HCT116 (cell line): ENCODE data around the gene XPNPEP1. TPM values are rescaled to one million over a fixed set of nuclear protein-coding genes. Genes with fewer than 3 reads are reported as not detected.
A peak's percentile ranks its signal among the peaks of the same experiment; 100 is the strongest.

ENCODE experiments used
- ATAC-seq: fragments of 200-7000 bp; cut with Tn5 transposase; 2 replicates; pipeline ENCODE4 v1.9.1; 2020; ENCODE audit warnings: mild to moderate bottlenecking, moderate library complexity
- BruUV-seq: library from RNA; stranded (reverse); fragments of 400-500 nt; replicated peaks from 2 replicates; lab custom pipeline; 2021; lab: Mats Ljungman, UMichigan
- CTCF ChIA-PET: fragments of 300-600 bp; sonication (Branson Sonifier 250); formaldehyde crosslinking; loops from one replicate; lab custom pipeline; 2021; ENCODE audit warnings: antibody characterized with exemption; lab: Charles Lee
- POLR2A ChIA-PET: fragments of 300-600, 350-600 bp; sonication (Branson Sonifier 250); formaldehyde crosslinking; loops from one replicate; lab custom pipeline; 2021; ENCODE audit warnings: antibody characterized with exemption; lab: Charles Lee
- RAD21 ChIA-PET, 2 experiments: fragments of 300-600 bp; sonication (Branson Sonifier 250); formaldehyde crosslinking; loops; one replicate each; lab custom pipeline; 2023; ENCODE audit warnings: low total read pairs in 2 of 2; ENCODE audit not compliant: uncharacterized antibody in 2 of 2, unreplicated experiment in 2 of 2, low non-redundant PET in 1 of 2; lab: Charles Lee
- DNase-seq: peaks from one replicate; pipeline ENCODE4 v3.0.0-alpha.2; 2010; ENCODE audit warnings: low read depth, low spot score
- H2AFZ ChIP-seq: fragments of 200-600 bp; shearing (Covaris generic), sonication (generic); 2 replicates; pipeline ENCODE4 v1.6.1; 2017; ENCODE audit warnings: low read depth, mixed run types, mixed read lengths, antibody characterized with exemption, low read length; ENCODE audit not compliant: poor library complexity, severe bottlenecking
- H3K27ac ChIP-seq: 2 replicates; pipeline ENCODE4 v1.5.1; 2012; ENCODE audit warnings: low read depth, low read length
- H3K27me3 ChIP-seq: fragments of 200-600 bp; sonication (generic); 2 replicates; pipeline ENCODE4 v1.6.1; 2016; ENCODE audit warnings: mixed run types, low read length, mixed read lengths; ENCODE audit not compliant: insufficient read depth
- H3K36me3 ChIP-seq, 2 experiments: fragments of 200-500 bp in 1 of 2; fragments of 200-600 bp in 1 of 2; sonication (Bioruptor generic) in 1 of 2; sonication (generic) in 1 of 2; 2 replicates each; pipeline versions ENCODE4 v1.5.1 to v1.6.1; 2014 to 2016; ENCODE audit warnings: low read length in 2 of 2, inconsistent platforms in 1 of 2, mixed read lengths in 1 of 2, mixed run types in 1 of 2; ENCODE audit not compliant: insufficient read depth in 2 of 2, control insufficient read depth in 1 of 2
- H3K4me1 ChIP-seq, 2 experiments: fragments of 200-600 bp in 1 of 2; sonication (generic) in 1 of 2; 2 replicates each; pipeline versions ENCODE4 v1.5.1 to v1.6.1; 2012 to 2017; ENCODE audit warnings: low read length in 2 of 2, inconsistent platforms in 1 of 2, mild to moderate bottlenecking in 1 of 2, mixed read lengths in 1 of 2, mixed run types in 1 of 2, moderate library complexity in 1 of 2; ENCODE audit not compliant: insufficient read depth in 2 of 2, control insufficient read depth in 1 of 2
- H3K4me2 ChIP-seq: fragments of 200-600 bp; sonication (generic); 2 replicates; pipeline ENCODE4 v1.6.1; 2017; ENCODE audit warnings: mixed run types, low read length, mixed read lengths
- H3K4me3 ChIP-seq, 2 experiments: fragments of 200-600 bp in 1 of 2; sonication (generic) in 1 of 2; replicated peaks in 1 of 2; 2 replicates each; pipeline ENCODE4 v1.5.1; 2011 to 2016; ENCODE audit warnings: low read length in 2 of 2, control low read depth in 1 of 2, low read depth in 1 of 2, mild to moderate bottlenecking in 1 of 2, mixed read lengths in 1 of 2, mixed run types in 1 of 2
- H3K79me2 ChIP-seq: fragments of 200-600 bp; sonication (generic); 2 replicates; pipeline ENCODE4 v1.6.1; 2017; ENCODE audit warnings: mild to moderate bottlenecking, mixed run types, low read length, moderate library complexity, mixed read lengths; ENCODE audit not compliant: insufficient read depth
- H3K9ac ChIP-seq: fragments of 200-600 bp; sonication (generic); 2 replicates; pipeline ENCODE4 v1.6.1; 2016; ENCODE audit warnings: low read length, mixed read lengths
- H3K9me2 ChIP-seq: fragments of 200-600 bp; sonication (generic), shearing (Covaris generic); 2 replicates; pipeline ENCODE4 v1.6.1; 2017; ENCODE audit warnings: mixed run types, mild to moderate bottlenecking, moderate library complexity; ENCODE audit not compliant: insufficient read depth
- H3K9me3 ChIP-seq, 2 experiments: fragments of 200-500 bp in 1 of 2; fragments of 200-600 bp in 1 of 2; sonication (Bioruptor generic) in 1 of 2; sonication (generic) in 1 of 2; 2 replicates each; pipeline ENCODE4 v1.6.1; 2014 to 2017; ENCODE audit warnings: low read length in 2 of 2, mixed read lengths in 2 of 2, inconsistent platforms in 1 of 2, low read depth in 1 of 2, mild to moderate bottlenecking in 1 of 2, mixed run types in 1 of 2, moderate library complexity in 1 of 2; ENCODE audit not compliant: control insufficient read depth in 1 of 2, insufficient read depth in 1 of 2
- H4K20me1 ChIP-seq: fragments of 200-600 bp; sonication (generic), shearing (Covaris generic); 2 replicates; pipeline ENCODE4 v1.6.1; 2017; ENCODE audit warnings: mixed run types, mild to moderate bottlenecking, moderate library complexity; ENCODE audit not compliant: insufficient read depth
- ATF3 ChIP-seq: IDR thresholded peaks from 2 replicates; pipeline ENCODE4 v1.6.1; 2012
- CEBPB ChIP-seq: IDR thresholded peaks from 2 replicates; pipeline ENCODE4 v1.6.1; 2012; ENCODE audit warnings: low read depth
- CTCF ChIP-seq, 3 experiments: fragments of 200-600 bp in 1 of 3; sonication (generic) in 1 of 3; IDR thresholded peaks in 2 of 3; conservative IDR thresholded peaks in 1 of 3; 2 replicates each; pipeline ENCODE4 v1.5.1; 2012 to 2017; ENCODE audit warnings: low read depth in 2 of 3, low read length in 2 of 3, antibody characterized with exemption in 1 of 3, borderline replicate concordance in 1 of 3, control low read depth in 1 of 3, mild to moderate bottlenecking in 1 of 3, mixed read lengths in 1 of 3, mixed run types in 1 of 3, moderate library complexity in 1 of 3; ENCODE audit not compliant: insufficient read depth in 1 of 3
- EGR1 ChIP-seq: IDR thresholded peaks from 2 replicates; pipeline ENCODE4 v1.6.1; 2012; ENCODE audit warnings: low read depth
- ELF1 ChIP-seq: IDR thresholded peaks from 2 replicates; pipeline ENCODE4 v1.6.1; 2012; ENCODE audit warnings: low read depth, borderline replicate concordance
- EZH2 ChIP-seq: fragments of 200-600 bp; sonication (generic); IDR thresholded peaks from 2 replicates; pipeline ENCODE4 v1.6.1; 2017; ENCODE audit warnings: antibody characterized with exemption, mixed run types
- EZH2phosphoT487 ChIP-seq: fragments of 200-600 bp; IDR thresholded peaks from 2 replicates; pipeline ENCODE4 v1.6.1; 2018; ENCODE audit warnings: antibody characterized with exemption, borderline replicate concordance
- FOSL1 ChIP-seq: IDR thresholded peaks from 2 replicates; pipeline ENCODE4 v1.6.1; 2012; ENCODE audit warnings: low read depth
- JUND ChIP-seq: IDR thresholded peaks from 2 replicates; pipeline ENCODE4 v1.6.1; 2012
- MAX ChIP-seq: IDR thresholded peaks from 2 replicates; pipeline ENCODE4 v1.6.1; 2012
- POLR2A ChIP-seq: IDR thresholded peaks from 2 replicates; pipeline ENCODE4 v1.7.0; 2011; ENCODE audit warnings: borderline replicate concordance; ENCODE audit not compliant: insufficient read depth, insufficient read length; ENCODE audit errors: extremely low read depth
- POLR2AphosphoS5 ChIP-seq: IDR thresholded peaks from 2 replicates; pipeline ENCODE4 v1.6.1; 2011; ENCODE audit warnings: mild to moderate bottlenecking, low read depth, low read length, moderate library complexity
- RAD21 ChIP-seq: IDR thresholded peaks from 2 replicates; pipeline ENCODE4 v1.6.1; 2012; ENCODE audit warnings: low read depth, mild to moderate bottlenecking
- SP1 ChIP-seq: IDR thresholded peaks from 2 replicates; pipeline ENCODE4 v1.6.1; 2012; ENCODE audit warnings: low read depth
- SRF ChIP-seq: IDR thresholded peaks from 2 replicates; pipeline ENCODE4 v1.6.1; 2012; ENCODE audit warnings: low read depth
- TCF7L2 ChIP-seq: IDR thresholded peaks from 2 replicates; pipeline ENCODE4 v1.7.0; 2011; ENCODE audit warnings: borderline replicate concordance, inconsistent platforms; ENCODE audit not compliant: insufficient read depth, insufficient read length; ENCODE audit errors: extremely low read depth
- YY1 ChIP-seq: IDR thresholded peaks from 2 replicates; pipeline ENCODE4 v1.6.1; 2011; ENCODE audit warnings: low read length, low read depth, moderate library complexity, mild to moderate bottlenecking; ENCODE audit not compliant: insufficient replicate concordance; ENCODE audit errors: extremely low read depth
- ZFX ChIP-seq: fragments of 450-650 bp; IDR thresholded peaks from 2 replicates; pipeline ENCODE4 v1.6.1; 2017
- intact Hi-C: fragments of 100-400 bp; cut with micrococcal nuclease; formaldehyde crosslinking; loops from 2 replicates; pipeline ENCODE4 v1.10.0; 2022
- total RNA-seq: library from RNA; stranded (reverse); gene quantifications from one replicate; pipeline ENCODE4 v1.2.1, GENCODE V29; 2021; ENCODE audit not compliant: unreplicated experiment

Gene XPNPEP1
- total RNA-seq, 1 experiment from 2014 or later: 87.3 TPM

GRCh38 chr10:109838592-109839244 is 84.6 kb downstream of the XPNPEP1 start:
- H3K27me3 ChIP-seq: peaks cover 23% of the 10 kb centered on the region
- H3K4me2 ChIP-seq: no peak overlapping the region
- no peak overlapping the region for H3K27ac ChIP-seq
- ChIA-PET CTCF (interaction anchor here (0.8 to 0.9 kb wide), 2 partner anchors 13 to 65 kb away, joined by 3 read pairs; no protein-coding TSS in a partner anchor), POLR2A (no interaction called here), RAD21 (no interaction called here)
- TF ChIP-seq JUND (no peak), RAD21 (peak; percentile 26; the same call in 1 of the 2 replicates), SRF (no peak), SP1 (no peak), CTCF (IDR thresholded peaks at IDR 0.05 in 2 of 3, conservative IDR thresholded peaks at IDR 0.05 in 1 of 3; ENCODE audit: borderline replicate concordance in 1 of 3, insufficient read depth in 1 of 3, low read depth in 2 of 3, low read length in 2 of 3) (peak in 2 of 3 experiments; percentile 29 to 42; a peak in 2 of 6 replicates), CEBPB (no peak)
- H3K9ac ChIP-seq: no peak overlapping the region
- H2AFZ ChIP-seq: no peak overlapping the region
- no TSS peak for BruUV-seq
- H3K79me2 ChIP-seq: no peaks in the 10 kb centered on the region
- ATAC-seq (peak; percentile 61), DNase-seq (no peak)
- no peaks in the 10 kb centered on the region for H3K4me1 ChIP-seq
- no peak overlapping the region for H3K4me3 ChIP-seq
- no peaks in the 10 kb centered on the region for H3K36me3 ChIP-seq
- no peaks in the 10 kb centered on the region for H3K9me3 ChIP-seq
- no peaks in the 10 kb centered on the region for H3K9me2 ChIP-seq
- H4K20me1 ChIP-seq: no peaks in the 10 kb centered on the region
- intact Hi-C loops: no loop called here

- no peaks in the 10 kb centered on the region for H3K79me2 ChIP-seq
- no peaks in the 10 kb centered on the region for H3K4me1 ChIP-seq
- no peak overlapping the region for H2AFZ ChIP-seq
- ATAC-seq (no peak), DNase-seq (no peak)
- no peaks in the 10 kb centered on the region for H3K9me3 ChIP-seq
- no TSS peak for BruUV-seq
- H3K9me2 ChIP-seq: no peaks in the 10 kb centered on the region
- no peak overlapping the region for H3K4me3 ChIP-seq
- H3K27me3 ChIP-seq: peaks cover 18% of the 10 kb centered on the region
- intact Hi-C loops: no loop called here
- ChIA-PET RAD21 (no interaction called here), CTCF (no interaction called here), POLR2A (no interaction called here)
- H3K9ac ChIP-seq: no peak overlapping the region
- no peaks in the 10 kb centered on the region for H3K36me3 ChIP-seq
- no peaks in the 10 kb centered on the region for H4K20me1 ChIP-seq
- no peak overlapping the region for H3K4me2 ChIP-seq
- H3K27ac ChIP-seq: no peak overlapping the region
- TF ChIP-seq RAD21 (no peak), ELF1 (no peak), EGR1 (no peak), EZH2phosphoT487 (no peak), ATF3 (no peak), JUND (no peak), MAX (no peak), ZFX (no peak), TCF7L2 (no peak), EZH2 (no peak), YY1 (no peak), POLR2AphosphoS5 (no peak), POLR2A (no peak), CEBPB (no peak), FOSL1 (no peak)
These were observed 85.9 kb downstream of the XPNPEP1 start for GRCh38 chr10:109837384-109837783.
